ENCODE results near the gene GPR156. TPM values are rescaled to one million over a fixed set of nuclear protein-coding genes. Genes with fewer than 3 reads are reported as not detected.
"Not testable (repeated sequence)": the region's sequence is repeated elsewhere in the genome, so short reads cannot be mapped to it uniquely, and the experiment has no call there.

GPR156 gene
- polyA plus RNA-seq, 1 donor (not counting 4 experiments of a cell fraction or from before 2014, with no cell fraction given) = 0.17 TPM

GRCh38 chr3:120218981-120219380 lies 66.0 kb downstream of the GPR156 start:
- no peak for DNase-seq (ENCODE audit: low read depth, low spot score)

GRCh38 chr3:120216633-120217032 lies 68.4 kb downstream of the GPR156 start:
- H2AFZ ChIP-seq (ENCODE audit: control insufficient read depth, low read length); H3K4me3 ChIP-seq (ENCODE audit: control insufficient read depth in 2 of 3, extremely low read depth in 1 of 3, insufficient read depth in 2 of 3, low read depth in 1 of 3, low read length in 3 of 3); H3K9ac ChIP-seq (ENCODE audit: control insufficient read depth, extremely low read depth, insufficient read depth, low read length); H3K4me1 ChIP-seq (ENCODE audit: control insufficient read depth, extremely low read depth, insufficient read depth, low read length); dilution Hi-C loops (cut with MboI; ENCODE audit: extremely low pct_ligation_motif_present, low sequenced_read_pairs); H3K27me3 ChIP-seq (ENCODE audit: control insufficient read depth, extremely low read depth, insufficient read depth, low read length); FAIRE-seq; H3K36me3 ChIP-seq (ENCODE audit: control insufficient read depth in 2 of 2, extremely low read depth in 1 of 2, insufficient read depth in 2 of 2, low read length in 2 of 2); H3K9me1 ChIP-seq (ENCODE audit: control insufficient read depth, extremely low read depth, insufficient read depth, low read length); DNase-seq (ENCODE audit: low read depth, low spot score); H3K4me2 ChIP-seq (ENCODE audit: control insufficient read depth, extremely low read depth, insufficient read depth, low read depth, low read length); H3K9me3 ChIP-seq (ENCODE audit: control insufficient read depth, low read depth, low read length); H3K79me2 ChIP-seq (ENCODE audit: control insufficient read depth, insufficient read depth, low read length); H4K20me1 ChIP-seq (ENCODE audit: control insufficient read depth, extremely low read depth, insufficient read depth, low read length); H3K27ac ChIP-seq (ENCODE audit: control insufficient read depth, insufficient read depth, low read length): not testable (repeated sequence)

More at GRCh38 chr3:120218981-120219380, 66.0 kb downstream of the GPR156 start:
- dilution Hi-C loops (cut with MboI; ENCODE audit: extremely low pct_ligation_motif_present, low sequenced_read_pairs) = no loop called here
- Histone ChIP-seq H2AFZ (ENCODE audit: control insufficient read depth, low read length) (no peak overlapping the region), H3K4me2 (ENCODE audit: control insufficient read depth, extremely low read depth, insufficient read depth, low read depth, low read length) (no peak overlapping the region), H3K9me1 (ENCODE audit: control insufficient read depth, extremely low read depth, insufficient read depth, low read length) (no peaks in the 10 kb centered on the region), H3K4me1 (ENCODE audit: control insufficient read depth, extremely low read depth, insufficient read depth, low read length) (peaks cover 5% of the 10 kb centered on the region), H4K20me1 (ENCODE audit: control insufficient read depth, extremely low read depth, insufficient read depth, low read length) (no peaks in the 10 kb centered on the region), H3K27me3 (ENCODE audit: control insufficient read depth, extremely low read depth, insufficient read depth, low read length) (no peaks in the 10 kb centered on the region), H3K79me2 (ENCODE audit: control insufficient read depth, insufficient read depth, low read length) (no peaks in the 10 kb centered on the region), H3K36me3 (ENCODE audit: control insufficient read depth in 2 of 2, extremely low read depth in 1 of 2, insufficient read depth in 2 of 2, low read length in 2 of 2) (no peaks in the 10 kb centered on the region), H3K9ac (ENCODE audit: control insufficient read depth, extremely low read depth, insufficient read depth, low read length) (no peak overlapping the region), H3K4me3 (ENCODE audit: control insufficient read depth in 2 of 3, extremely low read depth in 1 of 3, insufficient read depth in 2 of 3, low read depth in 1 of 3, low read length in 3 of 3) (no peak overlapping the region), H3K27ac (ENCODE audit: control insufficient read depth, insufficient read depth, low read length) (no peak overlapping the region), H3K9me3 (ENCODE audit: control insufficient read depth, low read depth, low read length) (no peaks in the 10 kb centered on the region)
- FAIRE-seq = no peak
- TF ChIP-seq EZH2 (IDR thresholded peaks at IDR 0.05; ENCODE audit: low read length) = no peak
- TF ChIP-seq, protein P1, sequence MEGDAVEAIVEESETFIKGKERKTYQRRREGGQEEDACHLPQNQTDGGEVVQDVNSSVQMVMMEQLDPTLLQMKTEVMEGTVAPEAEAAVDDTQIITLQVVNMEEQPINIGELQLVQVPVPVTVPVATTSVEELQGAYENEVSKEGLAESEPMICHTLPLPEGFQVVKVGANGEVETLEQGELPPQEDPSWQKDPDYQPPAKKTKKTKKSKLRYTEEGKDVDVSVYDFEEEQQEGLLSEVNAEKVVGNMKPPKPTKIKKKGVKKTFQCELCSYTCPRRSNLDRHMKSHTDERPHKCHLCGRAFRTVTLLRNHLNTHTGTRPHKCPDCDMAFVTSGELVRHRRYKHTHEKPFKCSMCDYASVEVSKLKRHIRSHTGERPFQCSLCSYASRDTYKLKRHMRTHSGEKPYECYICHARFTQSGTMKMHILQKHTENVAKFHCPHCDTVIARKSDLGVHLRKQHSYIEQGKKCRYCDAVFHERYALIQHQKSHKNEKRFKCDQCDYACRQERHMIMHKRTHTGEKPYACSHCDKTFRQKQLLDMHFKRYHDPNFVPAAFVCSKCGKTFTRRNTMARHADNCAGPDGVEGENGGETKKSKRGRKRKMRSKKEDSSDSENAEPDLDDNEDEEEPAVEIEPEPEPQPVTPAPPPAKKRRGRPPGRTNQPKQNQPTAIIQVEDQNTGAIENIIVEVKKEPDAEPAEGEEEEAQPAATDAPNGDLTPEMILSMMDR (optimal IDR thresholded peaks at IDR 0.05 in 1 of 3, IDR thresholded peaks at IDR 0.05 in 1 of 3, conservative IDR thresholded peaks at IDR 0.05 in 1 of 3; ENCODE audit: extremely low read depth in 1 of 3, insufficient read depth in 2 of 3, low read length in 3 of 3) = no peak

GRCh38 chr3:120214176-120214575 lies 70.8 kb downstream of the GPR156 start:
- DNase-seq (ENCODE audit: low read depth, low spot score) = no peak

More at GRCh38 chr3:120214176-120214575, 70.8 kb downstream of the GPR156 start:
- no peak for TF ChIP-seq EZH2 (IDR thresholded peaks at IDR 0.05; ENCODE audit: low read length)
- TF ChIP-seq, protein P1 (optimal IDR thresholded peaks at IDR 0.05 in 1 of 3, IDR thresholded peaks at IDR 0.05 in 1 of 3, conservative IDR thresholded peaks at IDR 0.05 in 1 of 3; ENCODE audit: extremely low read depth in 1 of 3, insufficient read depth in 2 of 3, low read length in 3 of 3) = no peak
- no peaks in the 10 kb centered on the region for H3K9me1 ChIP-seq (ENCODE audit: control insufficient read depth, extremely low read depth, insufficient read depth, low read length)
- FAIRE-seq = peak; percentile 9
- H2AFZ ChIP-seq (ENCODE audit: control insufficient read depth, low read length) = no peak overlapping the region
- H3K9ac ChIP-seq (ENCODE audit: control insufficient read depth, extremely low read depth, insufficient read depth, low read length) = no peak overlapping the region
- dilution Hi-C loops (cut with MboI; ENCODE audit: extremely low pct_ligation_motif_present, low sequenced_read_pairs) = no loop called here
- no peak overlapping the region for H3K4me3 ChIP-seq (ENCODE audit: control insufficient read depth in 2 of 3, extremely low read depth in 1 of 3, insufficient read depth in 2 of 3, low read depth in 1 of 3, low read length in 3 of 3)
- H3K27me3 ChIP-seq (ENCODE audit: control insufficient read depth, extremely low read depth, insufficient read depth, low read length) = no peaks in the 10 kb centered on the region
- no peaks in the 10 kb centered on the region for H3K9me3 ChIP-seq (ENCODE audit: control insufficient read depth, low read depth, low read length)
- peaks cover 8% of the 10 kb centered on the region for H3K4me1 ChIP-seq (ENCODE audit: control insufficient read depth, extremely low read depth, insufficient read depth, low read length)
- H3K79me2 ChIP-seq (ENCODE audit: control insufficient read depth, insufficient read depth, low read length) = no peaks in the 10 kb centered on the region
- H3K27ac ChIP-seq (ENCODE audit: control insufficient read depth, insufficient read depth, low read length) = no peak overlapping the region
- peak overlapping the region; percentile 19 for H3K4me2 ChIP-seq (ENCODE audit: control insufficient read depth, extremely low read depth, insufficient read depth, low read depth, low read length)
- no peaks in the 10 kb centered on the region for H4K20me1 ChIP-seq (ENCODE audit: control insufficient read depth, extremely low read depth, insufficient read depth, low read length)
- no peaks in the 10 kb centered on the region for H3K36me3 ChIP-seq (ENCODE audit: control insufficient read depth in 2 of 2, extremely low read depth in 1 of 2, insufficient read depth in 2 of 2, low read length in 2 of 2)

Measured in keratinocyte (primary cell).